Measurements from ENCODE around the gene IFNB1. TPM values are rescaled to one million over a fixed set of nuclear protein-coding genes. Genes with fewer than 3 reads are reported as not detected.

The IFNB1 gene
- total and polyA plus RNA-seq, 2 donors (not counting 1 experiment from before 2014, with no cell fraction given), result not detected

DNA sequence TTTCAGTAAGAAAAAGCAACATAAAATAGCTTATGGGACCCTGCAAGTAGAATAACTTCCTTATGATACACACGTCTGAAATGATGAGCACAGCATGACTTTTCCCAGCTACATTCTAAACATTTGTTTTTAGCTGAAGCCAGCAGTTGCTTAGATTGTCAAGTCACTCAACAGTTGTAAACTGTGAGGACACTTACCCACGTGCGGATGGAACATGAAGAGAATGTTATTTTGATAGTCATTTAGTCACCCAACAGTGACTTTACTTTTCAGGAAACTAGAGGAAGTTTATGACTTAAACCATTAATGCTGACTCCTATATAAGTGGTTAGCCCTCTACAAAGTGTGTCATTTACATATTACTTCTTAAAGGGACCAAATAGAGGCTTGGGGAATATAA lies 49.3 kb downstream of the IFNB1 start:
- Mint-ChIP-seq H3K9me3 (ENCODE audit: insufficient read depth) (no peaks in the 10 kb centered on the region), H3K4me1 (peaks cover 12% of the 10 kb centered on the region), H3K27me3 (no peaks in the 10 kb centered on the region), H3K4me3 (no peak overlapping the region), H3K27ac (no peak overlapping the region)
- intact Hi-C loops (cut with micrococcal nuclease), result no loop called here
- no CpG with 5 or more reads among the region's 3 CpGs for WGBS (ENCODE audit: insufficient coverage)
- CTCF ChIA-PET, result no interaction called here
- DNase-seq (no peak), ATAC-seq (ENCODE audit: low read depth) (no peak)
- Histone ChIP-seq H3K9me3 (ENCODE audit: control extremely low read depth in 1 of 3, control insufficient read depth in 2 of 3, insufficient read depth in 1 of 3, low read length in 2 of 3) (peaks cover 0 to 3% (median 0%) of the 10 kb centered on the region in 3 donors), H3K4me1 (ENCODE audit: control insufficient read depth in 2 of 2, insufficient read depth in 2 of 2, low read length in 2 of 2) (peaks cover 13 to 14% of the 10 kb centered on the region in 2 donors), H3K9ac (ENCODE audit: low read length) (no peak overlapping the region), H4K20me1 (ENCODE audit: control insufficient read depth, insufficient read depth, low read length, poor library complexity, severe bottlenecking) (no peaks in the 10 kb centered on the region), H3K4me3 (ENCODE audit: control extremely low read depth in 1 of 5, extremely low read depth in 1 of 5, insufficient read depth in 1 of 5, low read depth in 2 of 5, low read length in 4 of 5) (no peak overlapping the region), H3K27me3 (replicated peaks in 1 of 4; ENCODE audit: control extremely low read depth in 1 of 4, control insufficient read depth in 3 of 4, insufficient read depth in 4 of 4, low read length in 3 of 4) (no peaks in the 10 kb centered on the region), H2AFZ (ENCODE audit: insufficient read depth, low read depth, low read length, poor library complexity, severe bottlenecking) (no peak overlapping the region), H3K79me2 (ENCODE audit: control insufficient read depth, insufficient read depth, low read length) (peaks cover 5% of the 10 kb centered on the region), H3K27ac (ENCODE audit: low read length in 2 of 2) (no peak overlapping the region), H3K4me2 (replicated peaks; ENCODE audit: low read depth, low read length, poor library complexity, severe bottlenecking) (no peak overlapping the region), H3K36me3 (replicated peaks in 1 of 2; ENCODE audit: control extremely low read depth in 1 of 2, control insufficient read depth in 1 of 2, extremely low read depth in 1 of 2, insufficient read depth in 2 of 2, low read length in 1 of 2) (peaks cover 2 to 6% of the 10 kb centered on the region in 2 experiments)
- POLR2A ChIA-PET, result no interaction called here
- no peak for TF ChIP-seq EZH2 (IDR thresholded peaks at IDR 0.05; ENCODE audit: borderline replicate concordance, insufficient read depth, low read depth, low read length, poor library complexity, severe bottlenecking)
- TF ChIP-seq CTCF (IDR thresholded peaks at IDR 0.05), result no peak

DNA sequence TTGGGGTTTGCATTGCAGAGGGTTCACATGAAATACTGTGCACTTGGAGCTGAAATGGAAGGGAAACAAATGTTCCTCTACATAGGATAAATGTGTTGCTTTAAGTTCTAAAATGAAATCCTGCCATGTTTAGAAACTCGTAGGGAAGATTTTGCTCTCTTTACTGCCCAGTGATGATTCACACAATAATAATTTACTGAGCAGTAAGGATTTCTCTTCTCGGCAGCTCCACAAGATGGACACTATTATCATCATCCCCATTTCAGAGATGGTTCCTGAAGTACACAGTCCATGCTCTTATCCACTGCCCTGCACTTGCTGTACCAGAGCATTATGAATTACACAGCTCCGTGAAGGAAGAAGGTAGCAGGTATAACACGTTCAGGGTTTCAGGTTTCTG lies 50.4 kb downstream of the IFNB1 start:
- H3K4me3 Mint-ChIP-seq, result no peak overlapping the region

More for the DNA sequence above, 50.4 kb downstream of the IFNB1 start:
- H3K4me3 ChIP-seq (ENCODE audit: control extremely low read depth in 1 of 5, extremely low read depth in 1 of 5, insufficient read depth in 1 of 5, low read depth in 2 of 5, low read length in 4 of 5), result no peak overlapping the region
- H4K20me1 ChIP-seq (ENCODE audit: control insufficient read depth, insufficient read depth, low read length, poor library complexity, severe bottlenecking), result no peaks in the 10 kb centered on the region
- peaks cover 2 to 6% of the 10 kb centered on the region in 2 experiments for H3K36me3 ChIP-seq (replicated peaks in 1 of 2; ENCODE audit: control extremely low read depth in 1 of 2, control insufficient read depth in 1 of 2, extremely low read depth in 1 of 2, insufficient read depth in 2 of 2, low read length in 1 of 2)
- CTCF ChIA-PET, result no interaction called here
- intact Hi-C loops (cut with micrococcal nuclease), result no loop called here
- H2AFZ ChIP-seq (ENCODE audit: insufficient read depth, low read depth, low read length, poor library complexity, severe bottlenecking), result no peak overlapping the region
- no peak overlapping the region for H3K27ac Mint-ChIP-seq
- H3K9ac ChIP-seq (ENCODE audit: low read length), result no peak overlapping the region
- no peaks in the 10 kb centered on the region for H3K27me3 Mint-ChIP-seq
- POLR2A ChIA-PET, result no interaction called here
- no peaks in the 10 kb centered on the region for H3K9me3 Mint-ChIP-seq (ENCODE audit: insufficient read depth)
- no peak overlapping the region for H3K27ac ChIP-seq (ENCODE audit: low read length in 2 of 2)
- no CpG with 5 or more reads among the region's 4 CpGs for WGBS (ENCODE audit: insufficient coverage)
- H3K4me1 Mint-ChIP-seq, result peaks cover 8% of the 10 kb centered on the region
- peaks cover 0 to 4% (median 0%) of the 10 kb centered on the region in 3 donors for H3K9me3 ChIP-seq (ENCODE audit: control extremely low read depth in 1 of 3, control insufficient read depth in 2 of 3, insufficient read depth in 1 of 3, low read length in 2 of 3)
- no peak for TF ChIP-seq EZH2 (IDR thresholded peaks at IDR 0.05; ENCODE audit: borderline replicate concordance, insufficient read depth, low read depth, low read length, poor library complexity, severe bottlenecking)
- TF ChIP-seq CTCF (IDR thresholded peaks at IDR 0.05), result no peak
- H3K79me2 ChIP-seq (ENCODE audit: control insufficient read depth, insufficient read depth, low read length), result peaks cover 5% of the 10 kb centered on the region
- no peak for ATAC-seq (ENCODE audit: low read depth)
- no peak for DNase-seq
- H3K27me3 ChIP-seq (replicated peaks in 1 of 4; ENCODE audit: control extremely low read depth in 1 of 4, control insufficient read depth in 3 of 4, insufficient read depth in 4 of 4, low read length in 3 of 4), result no peaks in the 10 kb centered on the region
- H3K4me2 ChIP-seq (replicated peaks; ENCODE audit: low read depth, low read length, poor library complexity, severe bottlenecking), result no peak overlapping the region
- peaks cover 13 to 14% of the 10 kb centered on the region in 2 donors for H3K4me1 ChIP-seq (ENCODE audit: control insufficient read depth in 2 of 2, insufficient read depth in 2 of 2, low read length in 2 of 2)

Small RNA genes within 50 kb of the gene (small RNA-seq; reads per million reads assigned to genes)
- gene IFNWP4 (ENCODE audit: insufficient read length, low read depth, low replicate concordance), result not detected

Other genes with a start within 250 kb of the IFNB1 start
- 3.9 and 5.7 TPM in 2 replicates for gene HACD4, start 46.3 kb downstream of the IFNB1 start, total RNA-seq
- gene HACD4, start 46.3 kb downstream of the IFNB1 start, polyA plus RNA-seq, result 4.5 and 8.3 TPM in 2 replicates
- not detected in 2 replicates for gene IFNW1, start 63.9 kb upstream of the IFNB1 start, total RNA-seq
- gene IFNW1, start 63.9 kb upstream of the IFNB1 start, polyA plus RNA-seq, result not detected in 2 replicates
- gene IFNA21, start 88.7 kb upstream of the IFNB1 start, total RNA-seq, result not detected in 2 replicates
- gene IFNA21, start 88.7 kb upstream of the IFNB1 start, polyA plus RNA-seq, result not detected in 2 replicates
- gene IFNA4, start 109.6 kb upstream of the IFNB1 start, total RNA-seq, result not detected in 2 replicates
- gene IFNA4, start 109.6 kb upstream of the IFNB1 start, polyA plus RNA-seq, result not detected in 2 replicates
- gene IFNA7, start 124.3 kb upstream of the IFNB1 start, total RNA-seq, result not detected in 2 replicates
- gene IFNA7, start 124.3 kb upstream of the IFNB1 start, polyA plus RNA-seq, result not detected in 2 replicates
- gene IFNA10, start 129.2 kb upstream of the IFNB1 start, total RNA-seq, result not detected in 2 replicates
- gene IFNA10, start 129.2 kb upstream of the IFNB1 start, polyA plus RNA-seq, result not detected in 2 replicates
- gene IFNA16, start 139.4 kb upstream of the IFNB1 start, total RNA-seq, result not detected in 2 replicates
- gene IFNA16, start 139.4 kb upstream of the IFNB1 start, polyA plus RNA-seq, result not detected in 2 replicates
- not detected in 2 replicates for gene IFNA17, start 150.3 kb upstream of the IFNB1 start, total RNA-seq
- gene IFNA17, start 150.3 kb upstream of the IFNB1 start, polyA plus RNA-seq, result not detected in 2 replicates
- gene IFNA14, start 162.1 kb upstream of the IFNB1 start, total RNA-seq, result not detected in 2 replicates
- not detected in 2 replicates for gene IFNA14, start 162.1 kb upstream of the IFNB1 start, polyA plus RNA-seq
- not detected in 2 replicates for gene IFNA5, start 227.4 kb upstream of the IFNB1 start, total RNA-seq
- not detected in 2 replicates for gene IFNA5, start 227.4 kb upstream of the IFNB1 start, polyA plus RNA-seq